Measurements from ENCODE around the gene CDK5R1.
A peak's percentile ranks its signal among the peaks of the same experiment; 100 is the strongest.

CDK5R1 gene

DNA sequence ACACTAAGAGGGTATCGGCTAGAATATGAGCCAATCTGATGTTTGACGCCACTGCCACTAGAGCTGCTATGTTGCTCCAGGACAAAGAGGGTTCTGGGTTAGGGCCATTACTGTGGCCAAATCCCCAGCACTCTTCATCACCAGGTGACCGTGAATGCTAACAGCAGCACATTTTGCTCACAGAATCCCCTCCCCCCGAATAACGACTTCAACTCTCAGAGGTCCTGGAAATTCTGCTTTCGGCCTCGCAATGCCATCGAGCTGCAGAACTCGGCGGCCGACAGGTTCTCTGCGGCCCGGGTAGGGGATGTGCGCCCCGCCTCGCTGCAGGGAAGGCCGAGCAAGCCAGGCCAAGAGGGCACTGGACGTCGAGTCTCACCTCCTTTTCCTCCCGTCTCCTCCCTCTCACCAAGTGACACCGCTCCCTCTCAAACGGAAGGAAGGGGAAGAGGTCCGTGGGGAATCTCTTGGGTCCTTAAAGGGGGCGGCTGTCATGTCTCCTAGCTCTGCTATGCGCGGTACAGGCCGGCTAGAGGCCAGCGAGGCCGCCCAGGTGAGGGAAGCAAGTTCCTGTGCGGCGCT, 31.9 kb downstream of the CDK5R1 start:
- no peak for DNase-seq
- no peaks in the 10 kb centered on the region for H3K36me3 ChIP-seq
- H3K9me3 ChIP-seq: no peaks in the 10 kb centered on the region
- no peaks in the 10 kb centered on the region for H3K27me3 ChIP-seq
- no peak for TF ChIP-seq CTCF (IDR thresholded peaks at IDR 0.05; ENCODE audit: low read depth, low read length)
- H3K4me1 ChIP-seq: no peaks in the 10 kb centered on the region
- H3K4me3 ChIP-seq (ENCODE audit: low read depth, low read length): peak overlapping the region; percentile 24

- H3K9me3 ChIP-seq: no peaks in the 10 kb centered on the region
- no peaks in the 10 kb centered on the region for H3K27me3 ChIP-seq
- H3K4me3 ChIP-seq (ENCODE audit: low read depth, low read length): peak overlapping the region; percentile 47
- peak; percentile 64 for DNase-seq
- no peaks in the 10 kb centered on the region for H3K36me3 ChIP-seq
- TF ChIP-seq CTCF (IDR thresholded peaks at IDR 0.05; ENCODE audit: low read depth, low read length): no peak
- no peaks in the 10 kb centered on the region for H3K4me1 ChIP-seq
These were observed 32.7 kb downstream of the CDK5R1 start for GRCh38 chr17:32519228-32520103.

GRCh38 chr17:32520104-32520701, 33.4 kb downstream of the CDK5R1 start:
- DNase-seq: no peak
- no peak for TF ChIP-seq CTCF (IDR thresholded peaks at IDR 0.05; ENCODE audit: low read depth, low read length)
- no peaks in the 10 kb centered on the region for H3K4me1 ChIP-seq

DNA sequence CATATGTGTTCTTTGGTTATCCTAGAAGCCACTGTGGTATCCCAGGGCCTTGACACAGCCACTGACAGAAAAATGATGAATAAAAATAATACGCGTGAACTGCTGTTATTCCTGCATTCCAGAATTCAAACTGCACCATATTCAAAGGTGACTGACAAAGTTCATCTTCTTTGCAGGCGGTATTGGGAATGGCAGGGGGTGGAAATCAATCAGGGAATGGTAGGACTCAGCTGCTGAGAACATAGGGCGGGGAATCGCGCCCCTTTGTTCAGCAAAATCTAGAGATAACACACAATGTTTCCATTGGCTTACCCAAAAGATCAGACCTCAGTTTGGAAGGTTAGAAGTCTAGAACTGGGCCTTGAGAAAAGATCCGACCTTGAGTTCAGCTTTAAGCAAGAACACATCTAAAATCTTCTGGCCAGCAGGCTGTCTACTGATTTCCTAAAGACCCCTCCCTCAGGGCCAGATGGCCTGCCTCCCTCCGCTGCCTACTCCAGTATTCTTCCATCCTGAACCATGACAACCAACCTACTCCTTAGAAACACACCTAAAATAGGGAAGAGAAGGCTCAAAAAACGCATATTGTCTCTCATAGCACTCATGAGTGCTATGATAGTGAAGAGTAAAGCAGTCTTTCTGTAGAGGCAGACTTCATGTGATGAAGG, 34.1 kb downstream of the CDK5R1 start:
- no peak overlapping the region for H3K4me3 ChIP-seq (ENCODE audit: low read depth, low read length)
- DNase-seq: no peak
- H3K36me3 ChIP-seq: no peaks in the 10 kb centered on the region
- TF ChIP-seq CTCF (IDR thresholded peaks at IDR 0.05; ENCODE audit: low read depth, low read length): no peak
- H3K27me3 ChIP-seq: no peaks in the 10 kb centered on the region
- no peaks in the 10 kb centered on the region for H3K4me1 ChIP-seq
- no peaks in the 10 kb centered on the region for H3K9me3 ChIP-seq

More at GRCh38 chr17:32520104-32520701, 33.4 kb downstream of the CDK5R1 start:
- Histone ChIP-seq H3K27me3 (no peaks in the 10 kb centered on the region), H3K4me3 (ENCODE audit: low read depth, low read length) (no peak overlapping the region; the same call in 1 of the 2 replicates), H3K9me3 (no peaks in the 10 kb centered on the region), H3K36me3 (no peaks in the 10 kb centered on the region)

- H3K4me1 ChIP-seq: no peaks in the 10 kb centered on the region
- no peak for TF ChIP-seq CTCF (IDR thresholded peaks at IDR 0.05; ENCODE audit: low read depth, low read length)
- H3K27me3 ChIP-seq: no peaks in the 10 kb centered on the region
- DNase-seq: no peak
- no peaks in the 10 kb centered on the region for H3K36me3 ChIP-seq
- H3K9me3 ChIP-seq: no peaks in the 10 kb centered on the region
- H3K4me3 ChIP-seq (ENCODE audit: low read depth, low read length): no peak overlapping the region
These were observed 36.4 kb downstream of the CDK5R1 start for GRCh38 chr17:32523017-32523680.
